GM21367 (cell line): ENCODE measurements around the gene PARK7.
"Not testable (repeated sequence)": the region's sequence is repeated elsewhere in the genome, so short reads cannot be mapped to it uniquely, and the experiment has no call there.

Experiments
- ATAC-seq: cut with Tn5 transposase; IDR thresholded peaks from one replicate; pipeline ENCODE4 v1.9.1; 2021; ENCODE audit not compliant: unreplicated experiment

PARK7 gene

DNA sequence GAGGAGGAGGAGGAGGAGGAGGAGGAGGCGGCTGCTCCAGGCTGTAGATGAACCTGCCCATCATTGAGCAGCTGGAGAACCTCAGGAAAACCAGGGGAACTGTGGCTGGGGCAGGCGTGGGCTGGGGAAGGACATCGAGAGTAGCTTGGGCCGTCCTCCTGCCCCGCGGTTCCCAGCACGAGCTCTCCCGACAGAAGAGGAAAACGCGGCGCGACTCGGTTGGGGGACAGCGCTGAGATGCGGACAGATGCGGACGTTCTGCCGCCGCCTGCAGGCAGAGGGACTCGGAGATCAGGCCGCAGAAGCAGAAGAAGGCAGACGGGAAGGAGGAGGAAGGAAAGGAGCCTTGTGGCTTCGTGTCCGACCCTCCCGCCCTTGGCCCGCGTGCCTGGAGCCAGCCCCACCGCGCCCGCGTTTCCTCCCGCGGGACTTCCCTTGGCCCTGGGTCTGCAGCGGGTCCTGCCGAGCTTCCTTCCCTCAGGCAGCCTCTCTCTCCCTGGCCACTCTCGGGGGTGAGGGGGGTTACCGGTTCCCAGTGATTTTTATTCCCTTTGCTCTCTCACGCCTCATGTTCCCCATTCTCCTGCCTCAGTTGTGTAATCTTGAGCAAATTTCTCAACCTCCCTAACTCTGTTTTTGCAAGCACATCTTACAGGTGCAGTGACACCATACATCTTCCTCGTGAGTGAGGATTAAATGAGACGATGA lies 19.1 kb upstream of the PARK7 start:
- no peak for ATAC-seq

DNA sequence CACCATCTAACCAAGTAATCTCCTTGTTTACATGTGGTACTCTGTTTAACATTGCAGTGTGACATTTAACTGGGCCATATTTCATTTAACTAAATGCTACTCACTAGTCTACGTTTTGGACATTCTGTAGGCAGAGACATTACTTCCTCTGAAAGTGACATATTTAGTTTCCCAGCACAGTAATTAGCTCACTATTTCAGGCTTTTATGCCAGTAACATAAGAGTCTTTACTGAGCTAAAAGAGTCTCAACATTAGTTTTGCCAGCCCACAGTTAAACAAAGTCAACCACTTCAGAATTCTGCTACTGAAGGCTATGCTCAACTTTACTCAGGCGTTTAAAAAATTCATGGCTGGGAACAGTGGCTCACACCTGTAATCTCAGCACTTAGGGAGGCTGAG lies 18.3 kb upstream of the PARK7 start:
- no peak for ATAC-seq

DNA sequence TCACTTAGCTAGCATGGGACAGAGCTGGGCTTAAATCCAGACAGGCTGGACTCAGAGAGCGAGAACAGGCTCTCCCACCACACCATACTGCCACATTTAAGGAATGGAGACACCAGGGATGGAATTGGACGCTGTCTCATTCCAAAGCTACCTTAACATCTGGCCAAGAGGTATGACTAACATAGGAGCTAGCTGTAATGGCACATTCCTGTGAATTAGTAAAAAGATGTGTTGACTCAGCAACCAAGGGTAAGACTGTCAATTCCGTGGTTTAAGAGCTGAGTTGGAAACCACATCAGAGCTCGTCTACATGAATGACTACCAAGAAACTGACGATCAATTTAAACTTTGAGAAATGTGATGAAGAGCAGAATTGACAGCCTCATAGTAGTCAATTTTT lies 12.6 kb upstream of the PARK7 start:
- ATAC-seq, result no peak

DNA sequence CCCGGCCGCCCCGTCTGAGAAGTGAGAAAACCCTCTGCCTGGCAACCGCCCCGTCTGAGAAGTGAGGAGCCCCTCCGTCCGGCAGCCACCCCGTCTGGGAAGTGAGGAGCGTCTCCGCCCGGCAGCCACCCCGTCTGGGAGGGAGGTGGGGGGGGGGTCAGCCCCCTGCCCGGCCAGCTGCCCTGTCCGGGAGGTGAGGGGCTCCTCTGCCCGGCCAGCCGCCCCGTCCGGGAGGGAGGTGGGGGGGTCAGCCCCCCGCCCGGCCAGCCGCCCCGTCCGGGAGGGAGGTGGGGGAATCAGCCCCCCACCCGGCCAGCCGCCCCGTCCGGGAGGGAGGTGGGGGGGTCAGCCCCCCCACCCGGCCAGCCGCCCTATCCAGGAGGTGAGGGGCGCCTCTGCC lies 8.7 kb upstream of the PARK7 start:
- ATAC-seq, result not testable (repeated sequence)

DNA sequence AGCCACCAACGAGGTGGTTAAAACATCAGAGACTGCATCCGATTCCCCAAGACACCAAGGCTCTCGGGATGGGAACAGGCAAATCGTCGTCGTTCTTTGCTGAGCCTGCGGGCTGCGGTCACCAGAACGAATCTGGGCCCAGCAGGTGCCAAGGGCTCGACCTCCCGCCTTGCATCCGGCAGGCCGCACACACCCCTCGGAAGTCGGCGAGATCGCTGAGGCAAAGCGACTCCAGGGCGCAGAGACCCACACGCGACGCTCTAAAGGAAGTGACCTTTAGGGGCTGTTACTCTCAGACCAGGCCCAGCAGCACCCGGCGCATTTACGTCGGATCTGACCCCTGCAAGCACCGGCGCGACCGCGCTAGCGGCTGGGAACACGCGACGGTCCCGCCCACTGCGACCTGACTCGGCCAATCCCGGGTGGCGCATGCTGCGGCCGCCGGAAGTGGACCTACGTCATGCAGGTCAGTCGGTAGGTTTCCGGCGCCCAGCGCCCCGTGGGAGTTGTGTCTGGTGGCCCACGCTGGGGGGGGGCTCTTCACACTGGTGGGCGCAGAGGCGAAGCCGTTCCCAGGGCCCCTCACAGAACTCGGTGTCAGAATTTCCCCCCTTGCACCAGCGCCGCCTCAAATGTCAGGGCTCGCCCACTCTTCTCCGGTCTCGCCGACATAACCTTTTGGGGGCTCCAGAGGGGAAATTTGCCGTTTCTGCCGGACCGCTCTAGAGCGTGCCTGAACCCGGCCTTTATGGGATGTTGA lies 7.5 kb upstream of the PARK7 start:
- ATAC-seq, result peak; percentile 94

DNA sequence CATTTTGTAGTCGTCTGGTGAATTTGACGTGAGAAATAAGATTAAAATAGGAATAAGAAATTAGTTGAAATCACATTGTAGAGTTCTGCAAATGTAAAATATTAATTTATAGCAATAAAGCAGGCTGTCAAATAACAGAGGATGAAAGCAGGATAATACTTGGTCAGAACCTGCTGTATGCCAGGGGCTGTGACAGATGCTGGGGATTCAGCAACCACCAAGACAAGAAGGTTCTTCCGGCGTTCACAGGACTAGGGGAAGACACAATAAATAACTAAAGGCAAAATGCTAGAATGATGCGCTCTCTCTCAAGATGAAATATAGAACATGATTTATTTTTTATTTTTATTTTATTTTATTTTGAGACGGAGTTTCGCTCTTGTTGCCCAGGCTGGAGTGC lies 6.8 kb upstream of the PARK7 start:
- ATAC-seq, result no peak

DNA sequence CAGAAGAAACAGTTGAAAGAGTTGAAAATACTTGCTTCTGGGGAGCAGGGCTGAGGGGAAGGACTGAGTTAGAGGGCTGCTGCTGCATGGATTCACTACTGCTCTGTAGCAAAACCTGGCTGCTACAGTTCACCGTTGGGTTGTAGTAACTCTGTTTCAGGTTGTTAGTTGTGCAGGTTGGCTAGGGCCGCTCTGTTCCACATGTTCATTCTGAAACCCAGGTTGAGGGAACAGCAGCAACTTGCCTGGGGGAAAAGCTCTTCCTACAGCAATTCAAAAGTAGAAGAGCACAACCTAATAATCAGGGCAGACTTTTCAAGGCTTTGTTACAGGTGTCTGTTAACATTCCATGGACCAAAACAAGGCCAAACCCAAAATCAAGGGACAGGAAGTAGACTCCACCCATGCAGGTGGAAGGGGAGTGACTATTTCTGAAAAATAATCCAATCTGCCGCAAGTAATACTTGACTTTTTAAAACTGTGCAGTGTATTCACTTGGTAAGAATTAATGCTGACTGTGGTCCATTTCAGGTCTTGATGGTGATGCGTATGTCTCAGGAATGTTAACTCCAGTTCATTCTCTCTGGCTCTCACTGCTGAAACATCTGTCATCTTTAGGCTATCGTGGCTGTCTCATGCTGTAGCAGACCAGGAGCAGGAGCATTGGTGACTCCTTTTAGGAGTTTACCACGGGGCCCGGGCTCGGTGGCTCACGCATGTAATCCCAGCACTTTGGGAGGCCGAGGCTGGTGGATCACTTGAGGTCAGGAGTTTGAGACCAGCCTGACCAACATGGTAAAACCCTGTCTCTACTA lies 5.1 kb upstream of the PARK7 start:
- no peak for ATAC-seq

DNA sequence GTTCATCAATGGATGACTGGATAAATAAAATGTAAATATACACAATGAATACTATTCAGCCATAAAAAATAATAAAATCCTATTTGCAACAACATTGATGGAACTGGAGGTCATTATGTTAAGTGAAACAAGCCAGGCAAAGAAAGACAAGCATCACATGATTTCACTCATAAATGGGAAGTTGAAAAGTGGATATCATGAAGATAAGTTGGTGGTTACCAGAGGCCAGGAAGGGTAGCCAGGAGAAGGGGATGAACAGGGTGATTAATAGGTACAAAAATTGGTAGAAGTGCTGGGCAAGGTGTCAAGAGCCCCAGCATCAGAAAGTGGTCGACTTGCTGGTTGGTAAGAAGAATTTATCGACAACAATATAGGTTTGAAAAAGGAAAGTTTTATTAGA lies 1.3 kb upstream of the PARK7 start:
- no peak for ATAC-seq

DNA sequence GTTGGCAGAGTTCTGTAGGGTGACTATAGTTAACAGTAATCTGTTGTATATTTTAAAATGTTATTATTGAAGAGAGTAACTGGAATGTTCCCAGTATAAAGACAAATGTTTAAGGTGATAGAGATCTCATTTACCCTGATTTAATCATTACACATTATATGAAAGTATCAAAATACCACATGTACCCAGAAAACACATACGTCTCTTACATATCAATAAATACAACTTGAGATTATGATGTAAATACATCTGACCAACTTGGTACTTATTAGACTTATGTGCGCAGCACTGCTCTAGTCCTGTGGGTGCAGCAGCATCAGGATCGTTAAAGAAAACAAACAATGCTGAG lies 670 bp upstream of the PARK7 start:
- ATAC-seq, result no peak

DNA sequence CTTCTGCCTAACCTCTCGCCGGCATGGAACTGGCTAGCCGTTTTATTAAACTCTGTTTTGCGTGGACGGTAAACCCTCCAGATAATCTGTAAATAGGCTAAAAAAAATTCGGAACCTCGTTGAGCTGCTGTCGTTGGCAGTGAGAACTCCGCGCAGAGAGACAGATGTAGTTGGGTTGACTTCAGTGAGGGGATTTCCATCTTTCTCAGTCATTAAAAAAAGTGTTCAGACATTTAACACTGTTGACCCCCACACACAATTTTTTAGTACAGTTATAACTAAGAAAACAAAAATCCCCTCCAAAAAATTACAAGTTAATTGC lies 464 bp downstream of the PARK7 start:
- no peak for ATAC-seq

DNA sequence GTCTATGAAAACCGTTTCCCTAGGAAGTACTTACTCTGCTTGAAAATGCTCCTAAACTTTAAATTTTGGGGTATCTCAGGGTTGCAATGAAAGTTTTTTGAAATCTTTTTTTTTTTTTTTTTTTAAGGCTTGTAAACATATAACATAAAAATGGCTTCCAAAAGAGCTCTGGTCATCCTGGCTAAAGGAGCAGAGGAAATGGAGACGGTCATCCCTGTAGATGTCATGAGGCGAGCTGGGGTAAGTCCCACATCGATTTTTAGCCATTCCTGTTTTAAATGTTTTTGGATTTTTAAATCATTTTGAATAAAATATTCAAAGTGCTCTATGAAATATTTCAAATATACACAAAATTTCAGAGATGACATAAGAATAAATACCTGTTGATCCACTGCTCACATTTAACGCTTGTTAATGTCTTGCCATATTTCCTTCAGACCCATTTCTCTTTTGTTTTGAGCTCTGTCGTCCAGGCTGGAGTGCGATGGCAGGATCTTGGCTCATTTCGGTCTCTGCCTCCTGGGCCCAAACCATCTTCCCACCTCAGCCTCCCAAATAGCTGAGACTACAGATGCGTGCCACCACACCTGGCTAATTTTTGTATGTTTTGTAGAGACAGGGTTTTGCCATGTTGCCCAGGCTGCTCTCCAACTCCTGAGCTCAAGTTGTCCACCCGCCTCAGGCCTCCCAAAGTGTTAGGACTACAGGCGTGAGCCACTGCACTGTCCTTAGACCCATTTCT lies 1.3 kb downstream of the PARK7 start:
- ATAC-seq, result no peak

DNA sequence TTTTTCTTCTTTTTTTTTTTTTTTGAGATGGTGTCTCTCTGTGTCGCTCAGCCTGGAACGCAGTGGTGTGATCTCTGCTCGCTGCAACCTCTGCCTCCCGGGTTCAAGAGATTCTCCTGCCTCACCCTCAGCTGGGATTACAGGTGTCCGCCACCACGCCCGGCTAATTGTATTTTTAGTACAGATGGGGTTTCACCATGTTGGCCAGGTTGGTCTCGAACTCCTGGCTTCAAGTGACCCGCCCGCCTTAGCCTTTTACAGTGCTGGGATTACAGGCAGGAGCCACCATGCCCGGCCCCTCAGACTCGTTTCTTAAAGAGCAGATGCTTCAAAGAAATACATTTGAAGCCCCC lies 1.8 kb downstream of the PARK7 start:
- not testable (repeated sequence) for ATAC-seq

DNA sequence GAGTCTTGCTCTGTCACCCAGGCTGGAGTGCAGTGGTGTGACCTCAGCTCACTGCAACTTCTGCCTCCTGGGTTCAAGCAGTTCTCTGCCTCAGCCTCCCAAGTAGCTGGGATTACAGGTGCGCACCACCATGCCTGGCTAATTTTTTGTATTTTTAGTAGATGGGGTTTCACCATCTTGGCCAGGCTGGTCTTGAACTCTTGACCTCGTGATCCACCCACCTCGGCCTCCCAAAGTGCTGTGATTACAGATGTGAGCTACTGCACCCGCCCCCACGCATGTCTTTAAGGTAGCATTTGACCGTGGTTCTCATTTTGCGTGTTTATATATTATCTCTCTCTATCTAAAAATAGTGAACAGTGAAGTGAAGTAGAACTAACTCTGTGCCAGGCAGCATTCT lies 2.3 kb downstream of the PARK7 start:
- ATAC-seq, result not testable (repeated sequence)

DNA sequence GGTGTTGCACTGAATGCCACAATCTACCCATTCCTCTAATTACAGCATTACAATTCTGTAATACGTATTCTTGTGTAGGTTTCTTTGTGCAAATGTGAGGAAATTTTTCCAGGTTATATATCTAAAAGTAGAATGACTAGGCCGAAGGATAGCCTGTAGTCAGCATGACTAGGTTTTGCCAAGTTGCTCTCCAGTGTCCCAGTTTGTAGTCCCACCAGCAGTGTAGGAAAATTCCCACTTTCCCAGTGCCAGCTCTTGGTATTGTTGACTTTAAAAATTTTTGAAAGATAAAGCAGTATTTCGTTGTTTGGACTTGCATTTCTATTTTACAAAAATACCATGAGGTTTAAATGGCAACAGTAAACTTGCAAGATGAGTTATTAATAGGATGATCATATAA lies 3.0 kb downstream of the PARK7 start:
- no peak for ATAC-seq

DNA sequence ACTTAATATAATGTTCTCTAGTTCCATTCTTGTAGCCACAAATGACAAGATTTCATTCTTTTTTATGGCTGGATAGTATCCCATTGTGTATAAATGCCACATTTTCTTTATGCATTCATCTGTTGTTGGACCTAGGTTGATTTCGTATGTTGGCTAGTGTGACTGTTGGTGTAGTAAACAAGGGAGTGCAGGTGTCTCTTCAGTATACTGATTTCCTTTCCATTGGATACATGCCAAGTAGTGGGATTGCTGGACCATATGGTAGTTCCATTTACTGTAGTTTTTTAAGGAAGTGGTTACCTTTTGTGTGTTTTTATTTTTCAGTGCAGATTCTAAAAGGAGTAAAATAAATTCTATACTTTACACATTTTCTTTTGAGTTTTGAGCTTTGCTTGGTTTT lies 5.7 kb downstream of the PARK7 start:
- no peak for ATAC-seq

DNA sequence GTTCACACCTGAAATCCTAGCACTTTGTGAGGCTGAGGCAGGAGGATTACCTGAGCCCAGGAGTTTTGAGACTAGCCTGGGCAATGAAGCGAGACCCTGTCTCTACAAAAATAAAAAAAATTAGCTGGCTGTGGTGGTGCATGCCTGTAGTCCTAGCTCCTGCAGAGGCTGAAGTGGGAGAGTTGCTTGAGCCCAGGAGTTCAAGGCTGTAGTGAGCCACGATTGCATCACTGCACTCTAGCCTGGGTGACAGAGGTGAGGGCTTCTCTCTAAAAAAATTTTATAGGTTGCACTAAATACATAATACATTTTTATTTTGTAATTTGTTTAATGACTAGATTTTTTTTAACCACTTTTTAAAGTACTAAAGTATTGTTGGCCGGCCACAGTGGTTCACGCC lies 6.1 kb downstream of the PARK7 start:
- ATAC-seq, result no peak

DNA sequence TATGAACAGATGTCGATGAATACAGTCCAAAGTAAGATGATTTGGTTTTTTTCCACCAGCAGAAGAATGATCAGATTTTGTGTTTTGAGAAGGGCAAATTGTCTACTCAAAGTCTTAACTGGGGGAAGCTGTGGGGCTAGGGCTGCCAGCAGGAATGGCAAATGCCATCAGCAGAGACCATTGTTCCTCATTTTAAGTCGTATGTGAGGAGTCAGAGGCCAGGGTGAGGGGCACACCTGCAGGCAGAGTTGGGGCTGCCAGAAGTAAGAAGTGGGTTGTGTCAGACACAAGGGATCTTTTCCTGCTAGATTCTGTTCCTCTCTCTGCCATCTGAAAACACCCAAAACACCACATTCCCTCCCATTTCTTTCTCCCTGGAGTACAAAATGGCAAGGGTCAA lies 8.7 kb downstream of the PARK7 start:
- no peak for ATAC-seq

DNA sequence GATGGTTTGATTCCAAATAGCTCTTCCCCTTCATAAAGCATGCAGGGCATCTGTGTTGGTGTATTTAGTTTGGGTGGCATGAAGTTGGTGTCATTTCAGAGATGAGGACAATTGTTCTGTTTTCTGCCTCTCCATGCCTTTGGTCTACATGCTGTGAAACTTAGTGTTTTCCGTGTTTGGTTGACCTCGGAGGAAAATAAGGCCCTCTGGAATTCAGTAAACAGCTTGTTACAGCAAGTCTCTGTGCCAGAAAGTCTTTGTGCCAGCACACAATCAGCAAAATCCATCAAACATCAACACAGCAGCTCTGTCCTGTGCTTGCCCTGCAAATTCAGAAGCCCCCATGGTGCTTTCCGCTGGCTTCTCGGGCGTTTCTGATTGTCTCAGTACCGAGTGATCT lies 9.5 kb downstream of the PARK7 start:
- no peak for ATAC-seq

DNA sequence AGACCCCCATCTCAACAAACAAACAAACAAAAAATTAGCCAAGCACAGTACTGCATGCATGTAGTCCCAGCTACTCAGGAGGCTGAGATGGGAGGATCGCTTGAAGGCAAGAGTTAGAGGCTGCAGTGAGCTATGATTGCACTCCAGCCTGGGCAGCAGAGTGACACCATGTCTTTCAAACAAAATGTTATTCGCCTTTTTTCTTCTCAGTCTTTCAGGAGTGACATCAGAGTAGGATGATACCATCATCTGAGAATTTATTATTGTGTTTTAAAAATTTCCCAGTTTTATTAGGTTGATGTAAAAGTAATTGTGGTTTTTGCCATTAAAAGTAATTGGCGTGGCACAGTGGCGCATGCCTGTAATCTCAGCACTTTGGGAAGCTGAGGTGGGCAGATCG lies 10.8 kb downstream of the PARK7 start:
- ATAC-seq, result no peak

DNA sequence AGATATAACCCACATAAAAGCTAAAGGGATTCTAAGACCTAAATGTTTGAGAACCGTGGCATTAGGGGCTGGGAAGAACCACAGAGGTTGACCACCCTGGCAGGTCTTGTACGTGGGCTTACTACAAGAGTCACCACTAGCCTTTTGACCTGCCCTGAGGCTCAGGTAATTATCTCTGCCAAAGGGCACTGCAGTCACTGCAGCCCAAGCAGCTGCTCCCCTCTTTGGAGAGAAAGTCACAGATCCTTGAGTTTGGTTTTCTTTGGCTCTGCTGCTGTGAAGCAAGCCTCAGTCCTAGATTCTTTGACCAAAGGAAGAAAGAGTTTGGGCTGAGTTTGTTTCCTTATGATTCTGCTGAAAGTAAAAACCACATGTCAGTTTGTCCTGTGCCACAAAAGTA lies 11.6 kb downstream of the PARK7 start:
- ATAC-seq, result no peak

DNA sequence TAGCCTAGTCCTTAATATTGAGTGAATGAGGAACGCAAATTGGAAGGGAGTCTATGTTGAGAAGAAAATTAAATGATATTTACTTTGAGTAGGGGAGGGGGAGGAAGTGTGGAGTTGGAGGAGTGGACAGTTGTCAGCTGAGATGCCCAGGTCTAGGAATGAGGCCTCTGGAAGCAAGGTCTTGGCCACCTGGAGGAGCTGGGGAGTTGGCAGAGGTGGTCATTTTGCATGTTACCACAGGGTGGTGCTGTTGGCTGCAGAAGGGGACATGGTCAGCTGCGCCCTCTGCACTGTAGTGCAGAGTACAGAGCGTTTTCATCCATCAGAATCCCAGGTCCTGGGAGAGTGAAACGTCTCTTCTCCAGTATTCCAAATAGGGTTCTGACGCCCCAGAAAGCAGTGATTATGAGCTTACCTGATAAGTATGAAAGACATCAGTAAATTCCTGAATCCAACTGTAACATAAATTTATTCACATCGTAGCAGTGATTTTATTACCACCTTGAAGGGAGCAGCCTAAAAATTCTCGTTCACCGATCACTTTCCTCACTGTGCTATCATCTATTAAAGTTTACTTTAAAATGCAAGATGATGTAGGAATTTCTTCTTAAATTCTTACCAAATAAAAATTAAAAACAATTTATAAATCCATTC lies 13.8 kb downstream of the PARK7 start:
- no peak for ATAC-seq
